Thyroid gland (tissue), 4 donors: Measurements from ENCODE around the gene GNAI1.

Source experiments
- CTCF ChIP-seq, 6 experiments: fragments of 200-600 bp in 3 of 6; fragments of 450-650 bp in 3 of 6; sonication (generic) in 3 of 6; IDR thresholded peaks; one replicate each; pipeline ENCODE4 v1.5.1; 2016 to 2019; ENCODE audit warnings: antibody characterized with exemption in 6 of 6, mild to moderate bottlenecking in 2 of 6, inconsistent platforms in 1 of 6, moderate library complexity in 1 of 6
- POLR2A ChIP-seq, 2 donors: fragments of 450-650 bp; IDR thresholded peaks; one replicate each; pipeline ENCODE4 v1.6.1; 2017; ENCODE audit warnings: antibody characterized with exemption in 2 of 2, mild to moderate bottlenecking in 2 of 2, moderate library complexity in 1 of 2

- TF ChIP-seq CTCF (IDR thresholded peaks at IDR 0.05) (no peak), POLR2A (IDR thresholded peaks at IDR 0.05) (no peak)
Observed at GRCh38 chr7:80147543-80148391, 13.1 kb downstream of the GNAI1 start.
